22Rv1 (cell line): ENCODE results near the gene BUB3.

Source experiments
- ZFX ChIP-seq: fragments of 450-650 bp; IDR thresholded peaks from 2 replicates; pipeline ENCODE4 v1.6.1; 2017; ENCODE audit warnings: antibody characterized with exemption, borderline replicate concordance
- TF ChIP-seq, protein P1 (sequence below): fragments of 450-650 bp; IDR thresholded peaks from 2 replicates; pipeline ENCODE4 v1.5.1; 2017; ENCODE audit warnings: mild to moderate bottlenecking

DNA sequence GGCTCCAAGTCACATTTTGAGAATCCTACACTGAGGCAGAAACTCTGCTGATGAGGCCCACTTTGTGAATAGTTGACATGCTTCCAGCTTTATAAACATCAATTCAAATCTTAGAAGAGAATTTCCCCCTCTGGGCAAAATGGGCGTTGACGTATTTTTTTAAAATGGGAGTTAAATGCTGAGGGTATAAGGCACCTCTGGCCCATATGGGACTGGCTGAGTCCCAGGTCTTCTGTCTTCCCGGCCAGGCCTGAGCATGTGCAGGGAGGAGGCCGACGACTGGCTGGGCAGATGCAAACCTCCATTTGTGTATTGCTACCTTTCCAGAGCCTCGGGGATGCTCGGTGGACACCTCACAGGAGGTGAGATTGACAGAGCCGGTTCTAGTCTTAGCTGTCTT, 37.7 kb downstream of the BUB3 start:
- TF ChIP-seq, protein P1, sequence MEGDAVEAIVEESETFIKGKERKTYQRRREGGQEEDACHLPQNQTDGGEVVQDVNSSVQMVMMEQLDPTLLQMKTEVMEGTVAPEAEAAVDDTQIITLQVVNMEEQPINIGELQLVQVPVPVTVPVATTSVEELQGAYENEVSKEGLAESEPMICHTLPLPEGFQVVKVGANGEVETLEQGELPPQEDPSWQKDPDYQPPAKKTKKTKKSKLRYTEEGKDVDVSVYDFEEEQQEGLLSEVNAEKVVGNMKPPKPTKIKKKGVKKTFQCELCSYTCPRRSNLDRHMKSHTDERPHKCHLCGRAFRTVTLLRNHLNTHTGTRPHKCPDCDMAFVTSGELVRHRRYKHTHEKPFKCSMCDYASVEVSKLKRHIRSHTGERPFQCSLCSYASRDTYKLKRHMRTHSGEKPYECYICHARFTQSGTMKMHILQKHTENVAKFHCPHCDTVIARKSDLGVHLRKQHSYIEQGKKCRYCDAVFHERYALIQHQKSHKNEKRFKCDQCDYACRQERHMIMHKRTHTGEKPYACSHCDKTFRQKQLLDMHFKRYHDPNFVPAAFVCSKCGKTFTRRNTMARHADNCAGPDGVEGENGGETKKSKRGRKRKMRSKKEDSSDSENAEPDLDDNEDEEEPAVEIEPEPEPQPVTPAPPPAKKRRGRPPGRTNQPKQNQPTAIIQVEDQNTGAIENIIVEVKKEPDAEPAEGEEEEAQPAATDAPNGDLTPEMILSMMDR = no peak
- no peak for TF ChIP-seq ZFX
